NCI-H82 treated with DMSO at 0.1 percent for 48 hours (cell line): ENCODE data around the gene BRI3BP.
"Not testable (repeated sequence)": the region's sequence is repeated elsewhere in the genome, so short reads cannot be mapped to it uniquely, and the experiment has no call there.

ENCODE experiments used
- DNase-seq: peaks from one replicate; lab custom pipeline; 2025; ENCODE audit not compliant: unreplicated experiment; lab: John Stamatoyannopoulos, UW

Gene BRI3BP

DNA sequence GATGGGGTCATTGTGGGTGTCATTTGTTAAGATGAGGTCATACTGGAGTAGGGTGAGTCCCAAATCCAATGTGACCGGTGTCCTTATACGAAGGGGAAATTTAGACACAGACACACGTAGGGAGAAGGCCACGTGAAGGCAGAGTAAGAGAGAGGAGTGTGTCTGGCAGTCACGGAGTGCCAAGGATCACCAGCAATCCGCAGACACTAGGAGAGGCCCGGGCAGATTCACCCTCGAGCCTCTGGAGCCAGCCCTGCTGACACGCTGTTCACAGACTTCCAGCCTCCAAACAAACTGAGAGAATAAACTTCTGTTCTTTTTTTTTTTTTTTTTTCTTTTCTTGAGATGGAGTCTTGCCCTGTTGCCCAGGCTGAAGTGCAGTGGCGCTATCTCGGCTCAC, 24.9 kb downstream of the BRI3BP start:
- no peak for DNase-seq

DNA sequence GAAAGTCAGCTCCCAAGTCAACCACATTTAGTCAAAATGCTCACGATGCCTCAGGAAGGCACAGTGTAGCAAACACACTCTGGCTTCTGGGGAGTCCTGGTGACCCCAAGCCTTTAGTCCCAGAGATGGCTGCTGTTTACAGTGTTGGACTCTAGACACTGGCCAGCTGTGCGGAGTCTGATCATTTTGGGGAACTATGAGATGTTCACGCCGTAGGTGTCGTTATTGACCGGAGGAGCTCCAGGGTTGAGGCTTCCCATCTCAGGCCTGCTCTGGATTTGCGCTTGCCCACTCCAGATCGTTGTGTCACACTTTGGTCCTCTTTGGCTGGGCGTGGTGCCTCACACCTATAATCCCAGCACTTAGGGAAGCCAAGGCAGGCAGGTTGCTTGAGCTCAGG, 27.7 kb downstream of the BRI3BP start:
- DNase-seq: no peak

- DNase-seq: no peak
Measured at GRCh38 chr12:125021771-125022170, 28.3 kb downstream of the BRI3BP start.

DNA sequence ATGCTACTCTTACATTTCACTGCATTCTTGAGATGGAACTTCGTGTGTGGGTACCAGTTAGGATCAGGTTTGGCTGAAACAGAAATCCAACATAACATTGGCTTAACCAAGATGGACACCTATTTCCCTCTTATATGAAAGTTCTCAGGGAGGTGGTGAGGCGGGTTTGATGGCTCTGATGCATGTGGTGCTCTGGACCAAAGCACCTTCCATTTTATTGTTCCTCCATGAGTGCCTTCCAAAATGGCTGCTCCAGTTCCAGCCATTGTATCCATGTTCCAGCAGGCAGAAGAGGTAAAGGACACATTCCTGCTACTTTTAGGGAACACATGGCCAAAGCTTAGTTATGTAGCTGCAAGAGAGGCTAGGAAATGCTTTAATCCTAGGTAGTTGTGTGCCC, 29.6 kb downstream of the BRI3BP start:
- DNase-seq: no peak

GRCh38 chr12:125024949-125025563, 31.6 kb downstream of the BRI3BP start:
- DNase-seq: no peak

- DNase-seq: no peak
Measured at GRCh38 chr12:125025606-125026235, 32.3 kb downstream of the BRI3BP start.

DNA sequence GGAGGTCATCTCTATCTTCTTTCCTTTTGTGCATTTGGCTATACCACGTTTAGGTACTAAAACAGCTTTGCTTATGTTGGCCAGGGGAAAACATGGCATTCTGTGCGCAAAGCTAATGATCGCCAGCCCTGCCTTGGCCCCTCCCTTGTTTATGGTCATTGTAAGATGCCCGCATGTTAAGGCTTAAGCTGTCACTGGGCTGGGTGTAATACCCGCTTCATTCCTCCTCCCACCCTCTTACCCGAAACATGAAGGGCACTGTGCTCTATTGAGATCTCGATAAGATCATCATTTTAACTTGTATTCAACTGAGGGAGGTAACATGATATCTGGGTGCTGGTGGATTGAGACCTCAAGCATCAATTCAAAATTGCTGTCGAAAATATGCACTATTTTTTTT, 34.7 kb downstream of the BRI3BP start:
- DNase-seq: no peak

- DNase-seq: peak; percentile 81
Measured at GRCh38 chr12:125029761-125030358, 36.4 kb downstream of the BRI3BP start.

GRCh38 chr12:125031471-125031870, 38.0 kb downstream of the BRI3BP start:
- DNase-seq: not testable (repeated sequence)

DNA sequence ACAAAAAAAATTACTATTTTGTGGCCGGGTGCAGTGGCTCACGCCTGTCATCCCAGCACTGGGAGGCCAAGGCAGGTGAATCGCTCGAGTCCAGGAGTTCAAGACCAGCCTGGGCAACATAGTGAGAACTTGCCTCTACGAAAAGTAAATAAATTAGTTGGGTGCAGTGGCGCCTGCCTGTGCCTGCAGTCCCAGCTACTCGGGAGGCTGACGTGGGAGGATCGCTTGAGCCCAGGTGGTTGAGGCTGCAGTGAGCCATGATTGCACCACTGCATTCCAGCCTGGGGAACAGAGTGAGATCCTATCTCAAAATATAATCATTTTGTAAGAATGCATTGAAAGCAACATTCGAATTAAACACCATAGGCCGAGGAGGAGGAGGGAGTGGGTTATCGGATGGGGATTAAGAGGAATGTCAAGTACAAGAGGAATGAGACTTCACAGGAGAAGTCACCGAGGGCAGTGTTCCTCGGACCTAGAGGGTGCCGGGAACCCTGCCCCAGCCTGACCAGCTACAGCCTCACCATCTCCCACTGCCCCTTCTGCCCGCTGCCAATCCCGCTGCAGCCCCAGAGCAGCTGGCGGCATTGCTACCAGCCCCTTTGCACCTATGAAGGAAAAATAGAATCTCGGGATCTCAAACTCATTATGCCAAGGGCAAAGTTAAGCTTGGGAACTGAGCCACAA, 39.2 kb downstream of the BRI3BP start:
- no peak for DNase-seq

- DNase-seq: no peak
Measured at GRCh38 chr12:125033288-125033687, 39.8 kb downstream of the BRI3BP start.

GRCh38 chr12:125038976-125039625, 45.7 kb downstream of the BRI3BP start:
- no peak for DNase-seq

DNA sequence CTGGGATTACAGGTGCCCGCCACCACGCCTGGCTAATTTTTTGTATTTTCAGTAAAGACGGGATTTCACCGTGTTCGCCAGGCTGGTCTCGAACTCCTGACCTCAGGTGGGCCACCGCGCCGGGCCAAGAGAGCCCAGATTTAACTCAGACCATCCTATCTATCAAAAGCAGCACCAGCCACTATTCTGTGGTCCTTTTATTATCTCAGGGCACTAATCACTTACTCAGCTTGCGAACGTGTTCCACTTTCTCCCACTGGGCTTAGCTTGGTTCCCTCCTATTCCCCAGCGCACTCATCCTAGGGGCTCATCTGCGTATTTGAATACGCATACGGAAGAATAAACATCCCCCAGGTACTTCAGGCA, 55.6 kb downstream of the BRI3BP start:
- no peak for DNase-seq

- no peak for DNase-seq
Measured at GRCh38 chr12:125050446-125050845, 57.0 kb downstream of the BRI3BP start.

DNA sequence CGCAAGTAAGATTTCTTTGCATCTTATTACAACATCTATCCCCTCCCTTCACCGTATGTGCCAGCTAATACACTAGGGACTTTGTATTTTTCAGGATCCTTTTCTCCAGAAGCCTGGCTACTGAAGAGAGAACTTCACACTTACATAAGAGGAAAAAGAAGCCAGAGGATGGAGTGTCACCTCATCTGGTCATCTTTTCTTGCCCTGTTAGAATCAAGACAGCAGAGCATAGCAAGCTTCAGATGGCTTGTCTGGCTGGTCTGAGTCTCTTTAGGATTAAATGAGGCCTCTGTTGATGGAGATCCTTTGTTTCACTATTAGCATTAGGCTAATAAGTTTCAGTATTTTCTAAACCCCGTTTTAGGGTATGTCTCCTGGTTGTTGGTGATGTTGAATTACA, 57.4 kb downstream of the BRI3BP start:
- DNase-seq: no peak

DNA sequence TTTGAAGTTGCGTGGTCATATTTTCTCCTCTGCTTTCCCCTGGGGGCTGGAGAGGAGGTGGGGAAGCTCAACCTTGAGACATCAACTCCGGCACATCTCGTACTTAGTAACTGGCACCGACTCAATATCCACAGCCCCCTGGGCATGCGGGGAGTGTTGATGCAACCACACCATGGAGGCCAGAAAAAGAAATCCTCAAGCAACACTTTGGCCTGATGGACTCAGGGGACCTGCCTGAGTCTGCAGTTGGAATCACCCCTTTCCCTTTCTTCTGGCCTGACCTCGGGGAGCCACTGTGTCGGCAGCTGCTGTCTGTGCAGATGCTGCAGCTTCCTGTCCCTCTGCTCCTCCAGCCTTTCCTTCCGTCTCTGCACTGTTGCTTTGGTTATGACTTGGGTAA, 60.4 kb downstream of the BRI3BP start:
- DNase-seq: no peak

- DNase-seq: no peak
Measured at GRCh38 chr12:125055591-125055990, 62.1 kb downstream of the BRI3BP start.

DNA sequence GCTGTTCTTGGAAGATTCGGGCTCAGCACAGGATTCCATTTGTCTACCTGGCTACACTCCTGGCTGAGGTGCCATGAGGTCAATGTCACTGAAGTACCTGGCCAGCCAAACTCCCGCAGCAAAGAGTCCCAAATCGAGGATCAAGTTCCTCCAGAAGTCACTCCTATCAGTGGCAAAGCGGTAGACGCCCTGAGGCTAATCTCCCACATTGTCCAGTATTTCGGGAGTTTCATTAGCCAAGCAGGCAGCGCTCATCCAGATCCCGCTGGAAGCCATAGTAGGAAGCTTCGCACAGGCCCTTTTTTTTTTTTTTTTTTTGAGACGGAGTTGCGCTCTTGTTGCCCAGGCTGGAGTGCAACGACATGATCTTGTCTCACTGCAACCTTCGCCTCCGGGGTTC, 62.9 kb downstream of the BRI3BP start:
- DNase-seq: no peak

DNA sequence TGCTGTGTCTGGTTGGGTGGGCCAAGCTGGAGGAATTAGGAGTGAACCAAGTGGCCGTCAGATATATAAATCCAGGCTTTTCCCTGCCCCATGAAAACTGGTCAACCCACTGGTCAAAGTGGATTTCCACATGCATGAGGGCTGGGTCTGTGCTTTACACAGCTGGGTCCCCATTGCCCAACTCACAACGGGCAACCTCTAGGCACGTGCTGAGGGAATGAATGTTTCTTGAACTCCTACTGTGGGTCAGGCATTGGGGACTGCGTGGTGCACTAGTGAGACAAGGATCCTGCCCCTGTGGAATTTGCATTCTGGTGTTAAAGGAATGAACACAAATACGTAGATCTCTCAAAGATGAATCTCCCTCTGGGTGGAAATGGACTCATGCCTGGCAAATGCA, 64.3 kb downstream of the BRI3BP start:
- DNase-seq: no peak

DNA sequence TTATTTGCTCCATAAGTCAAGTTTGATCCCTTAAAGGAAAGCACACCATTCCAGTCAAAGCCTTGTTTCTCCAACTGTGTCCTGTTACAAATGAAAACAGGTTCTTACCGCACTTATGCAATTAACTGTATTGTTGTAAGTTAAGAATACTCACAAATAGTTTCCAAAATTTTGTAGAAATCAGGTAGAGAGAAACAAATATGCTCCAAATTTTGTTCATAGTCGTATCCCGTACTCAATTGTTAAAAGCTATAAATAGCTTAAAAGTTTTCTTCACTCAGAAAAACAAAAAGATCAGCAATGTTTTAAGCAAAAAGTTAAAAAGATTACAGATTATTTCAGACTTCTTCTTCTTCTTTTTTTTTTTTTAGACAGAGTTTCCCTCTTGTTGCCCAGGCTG, 67.8 kb downstream of the BRI3BP start:
- DNase-seq: no peak

- DNase-seq: not testable (repeated sequence)
Measured at GRCh38 chr12:125063522-125063921, 70.1 kb downstream of the BRI3BP start.

- DNase-seq: no peak
Measured at GRCh38 chr12:125064492-125064891, 71.0 kb downstream of the BRI3BP start.
